H9 (cell line): ENCODE results near the gene FSHR. TPM values are rescaled to one million over a fixed set of nuclear protein-coding genes. Genes with fewer than 3 reads are reported as not detected.

Source experiments
- DNase-seq: peaks from one replicate; pipeline ENCODE4 v3.0.0-alpha.2; 2017
- H2AFZ ChIP-seq: one replicate; pipeline ENCODE4 v1.6.1; 2013; ENCODE audit warnings: mild to moderate bottlenecking, low read length, control low read depth, moderate library complexity
- H2AK5ac ChIP-seq: 2 replicates; pipeline ENCODE4 v1.6.1; 2013; ENCODE audit warnings: low read length, control low read depth, mixed read lengths; ENCODE audit not compliant: insufficient read length
- H2BK120ac ChIP-seq: one replicate; pipeline ENCODE4 v1.6.1; 2013; ENCODE audit warnings: low read depth, mild to moderate bottlenecking, low read length, control low read depth, inconsistent platforms; ENCODE audit not compliant: poor library complexity, severe bottlenecking
- H2BK12ac ChIP-seq: 2 replicates; pipeline ENCODE4 v1.6.1; 2013; ENCODE audit warnings: low read length, control low read depth, mixed read lengths, low read depth; ENCODE audit not compliant: insufficient read length
- H2BK15ac ChIP-seq: 2 replicates; pipeline ENCODE4 v1.6.1; 2013; ENCODE audit warnings: low read depth, low read length, control low read depth
- H2BK20ac ChIP-seq: one replicate; pipeline ENCODE4 v1.6.1; 2013; ENCODE audit warnings: low read depth, mild to moderate bottlenecking, low read length, control low read depth, inconsistent platforms; ENCODE audit not compliant: poor library complexity, severe bottlenecking
- H2BK5ac ChIP-seq: 2 replicates; pipeline ENCODE4 v1.6.1; 2013; ENCODE audit warnings: low read length, control low read depth, mixed read lengths; ENCODE audit not compliant: insufficient read length
- H3K14ac ChIP-seq: 2 replicates; pipeline ENCODE4 v1.6.1; 2013; ENCODE audit warnings: low read length, control low read depth; ENCODE audit not compliant: insufficient read depth
- H3K18ac ChIP-seq: 2 replicates; pipeline ENCODE4 v1.6.1; 2013; ENCODE audit warnings: low read depth, mild to moderate bottlenecking, mixed read lengths, low read length, control low read depth; ENCODE audit not compliant: insufficient read length
- H3K23ac ChIP-seq: 2 replicates; pipeline ENCODE4 v1.6.1; 2013; ENCODE audit warnings: low read length, control low read depth, mixed read lengths, low read depth; ENCODE audit not compliant: insufficient read length
- H3K23me2 ChIP-seq: 2 replicates; pipeline ENCODE4 v1.6.1; 2013; ENCODE audit warnings: low read depth, mild to moderate bottlenecking, mixed read lengths, low read length, control low read depth; ENCODE audit not compliant: insufficient read length, poor library complexity, severe bottlenecking
- H3K27ac ChIP-seq: 2 replicates; pipeline ENCODE4 v1.5.1; 2013; ENCODE audit warnings: low read length, control low read depth, mixed read lengths, low read depth; ENCODE audit not compliant: insufficient read length
- H3K27me3 ChIP-seq: 2 replicates; pipeline ENCODE4 v1.6.1; 2013; ENCODE audit warnings: low read length, control low read depth, inconsistent platforms; ENCODE audit not compliant: insufficient read depth
- H3K4ac ChIP-seq: 2 replicates; pipeline ENCODE4 v1.6.1; 2013; ENCODE audit warnings: low read depth, mild to moderate bottlenecking, control low read depth, inconsistent platforms, low read length, moderate library complexity
- H3K4me1 ChIP-seq: 2 replicates; pipeline ENCODE4 v1.6.1; 2013; ENCODE audit warnings: low read length, control low read depth, inconsistent platforms; ENCODE audit not compliant: insufficient read depth
- H3K4me2 ChIP-seq: 2 replicates; pipeline ENCODE4 v1.6.1; 2013; ENCODE audit warnings: low read length, control low read depth, mixed read lengths; ENCODE audit not compliant: insufficient read length, insufficient read depth
- H3K56ac ChIP-seq: 2 replicates; pipeline ENCODE4 v1.6.1; 2013; ENCODE audit warnings: low read depth, mild to moderate bottlenecking, mixed read lengths, low read length, control low read depth; ENCODE audit not compliant: insufficient read length
- H3K79me1 ChIP-seq: 2 replicates; pipeline ENCODE4 v1.6.1; 2013; ENCODE audit warnings: low read depth, mild to moderate bottlenecking, moderate library complexity, low read length, control low read depth, inconsistent platforms; ENCODE audit not compliant: insufficient read depth, poor library complexity, severe bottlenecking
- H3K79me2 ChIP-seq: 2 replicates; pipeline ENCODE4 v1.6.1; 2013; ENCODE audit warnings: low read length, control low read depth, inconsistent platforms; ENCODE audit not compliant: insufficient read depth
- H3K9ac ChIP-seq: 2 replicates; pipeline ENCODE4 v1.6.1; 2013; ENCODE audit warnings: low read length, control low read depth, mixed read lengths; ENCODE audit not compliant: insufficient read length; ENCODE audit errors: extremely low read depth
- H3K9me3 ChIP-seq: one replicate; pipeline ENCODE4 v1.6.1; 2013; ENCODE audit warnings: low read depth, low read length, inconsistent platforms; ENCODE audit not compliant: control insufficient read depth
- H3T11ph ChIP-seq: one replicate; pipeline ENCODE4 v1.6.1; 2013; ENCODE audit warnings: mild to moderate bottlenecking, low read length, control low read depth, inconsistent platforms
- H4K20me1 ChIP-seq: one replicate; pipeline ENCODE4 v1.6.1; 2013; ENCODE audit not compliant: control insufficient read depth, insufficient read length, insufficient read depth
- H4K5ac ChIP-seq: 2 replicates; pipeline ENCODE4 v1.6.1; 2013; ENCODE audit warnings: low read depth, mild to moderate bottlenecking, mixed read lengths, low read length, control low read depth; ENCODE audit not compliant: insufficient read length
- H4K8ac ChIP-seq: replicated peaks from 2 replicates; pipeline ENCODE4 v1.6.1; 2013; ENCODE audit warnings: low read length, control low read depth, mixed read lengths, low read depth; ENCODE audit not compliant: insufficient read length
- H4K91ac ChIP-seq: 2 replicates; pipeline ENCODE4 v1.6.1; 2013; ENCODE audit warnings: low read depth, mild to moderate bottlenecking, moderate library complexity, mixed read lengths, low read length, control low read depth; ENCODE audit not compliant: insufficient read length
- H3K27ac Mint-ChIP-seq, 3 experiments: 2 replicates in 2 of 3; 3 replicates in 1 of 3; pipeline ENCODE4 v1.8.0; 2020 to 2021; ENCODE audit warnings: mixed read lengths in 3 of 3, mild to moderate bottlenecking in 1 of 3, moderate library complexity in 1 of 3
- H3K27me3 Mint-ChIP-seq: 2 replicates; pipeline ENCODE4 v1.8.0; 2021; ENCODE audit warnings: low read depth, mild to moderate bottlenecking, moderate library complexity, mixed read lengths
- H3K36me3 Mint-ChIP-seq, 3 experiments: 2 replicates in 2 of 3; 3 replicates in 1 of 3; pipeline ENCODE4 v1.8.0; 2020 to 2021; ENCODE audit warnings: low read depth in 3 of 3, mixed read lengths in 3 of 3; ENCODE audit not compliant: insufficient read depth in 1 of 3
- H3K4me1 Mint-ChIP-seq, 2 experiments: 2 replicates each; pipeline ENCODE4 v1.8.0; 2020; ENCODE audit warnings: mixed read lengths in 2 of 2
- H3K4me3 Mint-ChIP-seq, 2 experiments: 2 replicates in 1 of 2; 3 replicates in 1 of 2; pipeline ENCODE4 v1.8.0; 2020 to 2021; ENCODE audit warnings: mild to moderate bottlenecking in 2 of 2, mixed read lengths in 2 of 2, moderate library complexity in 1 of 2
- H3K9me3 Mint-ChIP-seq, 2 experiments: 2 replicates in 1 of 2; 3 replicates in 1 of 2; pipeline ENCODE4 v1.8.0; 2020; ENCODE audit warnings: mild to moderate bottlenecking in 2 of 2, mixed read lengths in 2 of 2, moderate library complexity in 1 of 2
- total RNA-seq: library from RNA; stranded (reverse); gene quantifications from 2 replicates; pipeline ENCODE4 v1.2.1, GENCODE V29; 2021
- TF ChIP-seq, protein P1 (sequence below): fragments of 200-600 bp; sonication (generic); conservative IDR thresholded peaks from 3 replicates; pipeline ENCODE4 v1.8.0; 2021; ENCODE audit warnings: antibody characterized with exemption, mild to moderate bottlenecking

The FSHR gene
- total RNA-seq, 1 experiment from 2014 or later, result not detected

DNA sequence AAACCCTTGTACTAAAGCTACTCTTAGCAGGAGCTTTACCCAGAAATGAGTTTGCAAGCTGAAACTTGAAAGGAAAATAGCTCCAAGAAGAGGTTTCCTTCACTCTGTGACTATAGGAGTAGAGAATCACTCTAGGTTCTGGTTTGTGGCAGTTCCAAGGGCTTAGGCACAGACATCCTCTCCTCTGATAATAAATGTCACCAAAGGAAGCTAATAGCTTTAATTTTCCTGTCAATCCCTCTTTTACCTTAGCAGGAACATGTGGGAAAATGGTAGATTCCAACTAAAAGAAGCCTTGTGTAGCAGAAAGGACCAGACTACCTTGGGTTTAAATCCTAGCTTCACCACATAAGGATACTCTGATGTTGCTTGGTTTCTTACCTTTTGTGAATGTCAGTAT lies 104.0 kb downstream of the FSHR start:
- Histone ChIP-seq H4K20me1 (no peaks in the 10 kb centered on the region), H2BK12ac (no peak overlapping the region), H2BK5ac (no peak overlapping the region), H3K4ac (no peak overlapping the region), H3K4me1 (no peaks in the 10 kb centered on the region), H3K18ac (no peak overlapping the region), H3K4me2 (no peak overlapping the region), H3K23ac (no peak overlapping the region), H2AFZ (no peak overlapping the region), H2BK20ac (no peak overlapping the region), H3K14ac (no peak overlapping the region), H3K23me2 (no peaks in the 10 kb centered on the region), H3T11ph (no peak overlapping the region), H3K9me3 (no peaks in the 10 kb centered on the region), H4K8ac (no peak overlapping the region), H3K56ac (no peak overlapping the region), H2AK5ac (no peak overlapping the region), H4K5ac (no peak overlapping the region), H3K27ac (no peak overlapping the region), H3K79me2 (no peaks in the 10 kb centered on the region), H2BK15ac (no peak overlapping the region), H2BK120ac (no peak overlapping the region), H3K79me1 (no peaks in the 10 kb centered on the region), H4K91ac (no peak overlapping the region), H3K27me3 (no peaks in the 10 kb centered on the region), H3K9ac (no peak overlapping the region)
- Mint-ChIP-seq H3K4me1 (peaks cover 4% of the 10 kb centered on the region in 2 experiments), H3K9me3 (peaks cover 4 to 7% of the 10 kb centered on the region in 2 experiments; a peak in 2 of 5 replicates), H3K27me3 (no peaks in the 10 kb centered on the region), H3K27ac (no peak overlapping the region), H3K4me3 (no peak overlapping the region), H3K36me3 (no peaks in the 10 kb centered on the region; a peak in 1 of 7 replicates)
- no peak for DNase-seq
- TF ChIP-seq, protein P1, sequence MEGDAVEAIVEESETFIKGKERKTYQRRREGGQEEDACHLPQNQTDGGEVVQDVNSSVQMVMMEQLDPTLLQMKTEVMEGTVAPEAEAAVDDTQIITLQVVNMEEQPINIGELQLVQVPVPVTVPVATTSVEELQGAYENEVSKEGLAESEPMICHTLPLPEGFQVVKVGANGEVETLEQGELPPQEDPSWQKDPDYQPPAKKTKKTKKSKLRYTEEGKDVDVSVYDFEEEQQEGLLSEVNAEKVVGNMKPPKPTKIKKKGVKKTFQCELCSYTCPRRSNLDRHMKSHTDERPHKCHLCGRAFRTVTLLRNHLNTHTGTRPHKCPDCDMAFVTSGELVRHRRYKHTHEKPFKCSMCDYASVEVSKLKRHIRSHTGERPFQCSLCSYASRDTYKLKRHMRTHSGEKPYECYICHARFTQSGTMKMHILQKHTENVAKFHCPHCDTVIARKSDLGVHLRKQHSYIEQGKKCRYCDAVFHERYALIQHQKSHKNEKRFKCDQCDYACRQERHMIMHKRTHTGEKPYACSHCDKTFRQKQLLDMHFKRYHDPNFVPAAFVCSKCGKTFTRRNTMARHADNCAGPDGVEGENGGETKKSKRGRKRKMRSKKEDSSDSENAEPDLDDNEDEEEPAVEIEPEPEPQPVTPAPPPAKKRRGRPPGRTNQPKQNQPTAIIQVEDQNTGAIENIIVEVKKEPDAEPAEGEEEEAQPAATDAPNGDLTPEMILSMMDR, result no peak
